GM12878 (cell line): ENCODE results near the gene SLC12A3. TPM values are rescaled to one million over a fixed set of nuclear protein-coding genes. Genes with fewer than 3 reads are reported as not detected.

ENCODE experiments used
- ATAC-seq: fragments of 200-7000 bp; cut with Tn5 transposase; 3 replicates; pipeline ENCODE4 v1.9.1; 2020; ENCODE audit warnings: mild to moderate bottlenecking, moderate library complexity
- BruUV-seq: library from RNA; stranded (reverse); fragments of 400-500 nt; replicated peaks from 2 replicates; lab custom pipeline; 2021; lab: Mats Ljungman, UMichigan
- CTCF ChIA-PET: fragments of 300-600 bp; sonication (Branson Sonifier 250); formaldehyde crosslinking; extraction: SDS; loops from one replicate; lab custom pipeline; 2021; ENCODE audit warnings: inconsistent platforms; lab: Yijun Ruan, JAX
- POLR2A ChIA-PET: fragments of 350-600 bp; formaldehyde crosslinking; extraction: SDS; loops from one replicate; lab custom pipeline; 2021; ENCODE audit warnings: inconsistent platforms; lab: Charles Lee
- RAD21 ChIA-PET: fragments of 300-600 bp; sonication (Branson Sonifier 250); formaldehyde crosslinking; loops from one replicate; lab custom pipeline; 2023; ENCODE audit warnings: antibody characterized with exemption; ENCODE audit not compliant: unreplicated experiment; lab: Charles Lee
- SMC1A ChIA-PET: fragments of 300-600 bp; sonication (Branson Sonifier 250); formaldehyde crosslinking; loops from one replicate; lab custom pipeline; 2023; ENCODE audit not compliant: unreplicated experiment, uncharacterized antibody; lab: Charles Lee
- DNase-seq: peaks from one replicate; pipeline ENCODE4 v3.0.0-alpha.2; 2011; ENCODE audit warnings: low read depth, low spot score
- FAIRE-seq: peaks from 3 replicates; lab custom pipeline; 2011; peaks lifted over from hg19 to GRCh38; lab: Jason Lieb, UNC
- H2AFZ ChIP-seq: 2 replicates; pipeline ENCODE4 v1.6.0; 2011; ENCODE audit warnings: low read depth, low read length, control low read depth; ENCODE audit not compliant: control insufficient read depth
- H3K27ac ChIP-seq: 2 replicates; pipeline ENCODE4 v1.5.1; 2011; ENCODE audit warnings: control low read depth; ENCODE audit not compliant: control insufficient read depth, insufficient read depth
- H3K27me3 ChIP-seq, 2 experiments: replicated peaks in 1 of 2; 2 replicates each; pipeline versions ENCODE4 v1.6.0 to v1.6.1; 2011; ENCODE audit warnings: low read length in 1 of 2; ENCODE audit not compliant: control insufficient read depth in 2 of 2, insufficient read depth in 2 of 2
- H3K36me3 ChIP-seq, 2 experiments: 2 replicates each; pipeline ENCODE4 v1.5.1; 2011; ENCODE audit warnings: low read length in 1 of 2; ENCODE audit not compliant: control insufficient read depth in 2 of 2, insufficient read depth in 2 of 2
- H3K4me1 ChIP-seq: 2 replicates; pipeline ENCODE4 v1.6.1; 2011; ENCODE audit warnings: mild to moderate bottlenecking, low read length, moderate library complexity, mixed read lengths; ENCODE audit not compliant: control insufficient read depth, insufficient read depth
- H3K4me2 ChIP-seq: 2 replicates; pipeline ENCODE4 v1.6.0; 2011; ENCODE audit warnings: control low read depth; ENCODE audit not compliant: control insufficient read depth, insufficient read depth
- H3K4me3 ChIP-seq: fragments of 200-600 bp; sonication (generic); 2 replicates; pipeline ENCODE4 v1.5.1; 2016
- H3K79me2 ChIP-seq: 2 replicates; pipeline ENCODE4 v1.6.0; 2011; ENCODE audit warnings: low read length; ENCODE audit not compliant: control insufficient read depth, insufficient read depth
- H3K9ac ChIP-seq: 2 replicates; pipeline ENCODE4 v1.8.0; 2011; ENCODE audit warnings: low read length, control low read depth, mixed read lengths; ENCODE audit not compliant: control insufficient read depth, insufficient read depth
- H3K9me3 ChIP-seq: replicated peaks from 3 replicates; pipeline ENCODE4 v1.5.1; 2011; ENCODE audit warnings: mild to moderate bottlenecking, low read length; ENCODE audit not compliant: control insufficient read depth, insufficient read depth
- H4K20me1 ChIP-seq: 2 replicates; pipeline ENCODE4 v1.6.0; 2011; ENCODE audit not compliant: control insufficient read depth, insufficient read depth
- CEBPZ ChIP-seq: fragments of 150-350 bp; IDR thresholded peaks from 2 replicates; pipeline ENCODE4 v1.6.1; 2016; ENCODE audit warnings: low read depth, low read length
- EP300 ChIP-seq, 2 experiments: fragments of 150-350 bp in 1 of 2; IDR thresholded peaks; 2 replicates each; pipeline ENCODE4 v1.6.1; 2011 to 2012; ENCODE audit warnings: low read depth in 2 of 2, low read length in 2 of 2, borderline replicate concordance in 1 of 2, improper control_type of control experiment in 1 of 2, inconsistent platforms in 1 of 2; ENCODE audit not compliant: control insufficient read depth in 1 of 2
- ETV6 ChIP-seq, 2 experiments: fragments of 450-650 bp in 1 of 2; IDR thresholded peaks in 1 of 2; conservative IDR thresholded peaks in 1 of 2; 2 replicates each; pipeline ENCODE4 v1.6.1; 2014; ENCODE audit warnings: antibody characterized with exemption in 1 of 2, borderline replicate concordance in 1 of 2, low read depth in 1 of 2, mild to moderate bottlenecking in 1 of 2, moderate library complexity in 1 of 2
- HCFC1 ChIP-seq: fragments of 150-350 bp; IDR thresholded peaks from 2 replicates; pipeline ENCODE4 v1.6.1; 2014; ENCODE audit warnings: low read length
- HDGF ChIP-seq: fragments of 450-650 bp; IDR thresholded peaks from 2 replicates; pipeline ENCODE4 v1.6.1; 2016; ENCODE audit warnings: antibody characterized with exemption
- IKZF1 ChIP-seq: fragments of 450-650 bp; conservative IDR thresholded peaks from 2 replicates; pipeline ENCODE4 v1.6.1; 2017; ENCODE audit warnings: antibody characterized with exemption, mild to moderate bottlenecking
- IKZF2 ChIP-seq, 2 experiments: fragments of 450-650 bp; IDR thresholded peaks; 2 replicates each; pipeline ENCODE4 v1.6.1; 2017; ENCODE audit warnings: mild to moderate bottlenecking in 2 of 2, moderate library complexity in 2 of 2
- MTA2 ChIP-seq: fragments of 450-650 bp; IDR thresholded peaks from 2 replicates; pipeline ENCODE4 v1.6.1; 2016; ENCODE audit warnings: low read depth, mild to moderate bottlenecking, moderate library complexity
- PKNOX1 ChIP-seq: fragments of 450-650 bp; IDR thresholded peaks from 2 replicates; pipeline ENCODE4 v1.6.1; 2016; ENCODE audit warnings: mild to moderate bottlenecking
- POLR2A ChIP-seq: IDR thresholded peaks from 2 replicates; pipeline ENCODE4 v1.6.1; 2011; ENCODE audit warnings: low read depth, mild to moderate bottlenecking, low read length
- RAD51 ChIP-seq: fragments of 450-650 bp; IDR thresholded peaks from 2 replicates; pipeline ENCODE4 v1.6.1; 2016; ENCODE audit warnings: moderate library complexity, mild to moderate bottlenecking, inconsistent platforms
- RB1 ChIP-seq: fragments of 450-650 bp; formaldehyde crosslinking; IDR thresholded peaks from 2 replicates; pipeline ENCODE4 v1.6.1; 2017; ENCODE audit warnings: mild to moderate bottlenecking, borderline replicate concordance
- RELA ChIP-seq: fragments of 450-650 bp; IDR thresholded peaks from 2 replicates; pipeline ENCODE4 v1.8.0; 2014; ENCODE audit warnings: borderline replicate concordance; ENCODE audit not compliant: partially characterized antibody
- RELB ChIP-seq: fragments of 450-650 bp; IDR thresholded peaks from 2 replicates; pipeline ENCODE4 v1.6.1; 2017; ENCODE audit warnings: low read depth, mild to moderate bottlenecking, moderate library complexity
- SPI1 ChIP-seq: IDR thresholded peaks from 2 replicates; pipeline ENCODE4 v1.6.1; 2011; ENCODE audit warnings: low read depth, mild to moderate bottlenecking, low read length, moderate library complexity, borderline replicate concordance; ENCODE audit not compliant: insufficient read depth
- whole genome bisulfite sequencing: methylation state at CpG from one replicate; pipeline ENCODE4 v1.1.6; 2016; ENCODE audit warnings: low lambda C conversion rate; ENCODE audit not compliant: insufficient replicate concordance, insufficient coverage; ENCODE audit errors: missing lambda C conversion rate; 5-methylcytosine and 5-hydroxymethylcytosine counted together
- in situ Hi-C: fragments of 300-500 bp; cut with MboI; formaldehyde crosslinking; loops from 9 replicates; pipeline ENCODE4 v1.14.3; 2018; ENCODE audit warnings: mixed read lengths
- intact Hi-C: fragments of 100-400 bp; cut with micrococcal nuclease; formaldehyde crosslinking; loops from one replicate; pipeline ENCODE4 v1.14.2; 2022; ENCODE audit not compliant: unreplicated experiment
- polyA plus RNA-seq, 11 experiments: library from polyadenylated mRNA; depleted of rRNA in 4 of 11; unstranded in 6 of 11; stranded (reverse) in 5 of 11; fragments of >200 nt; fragmentation: Nextera tagmentation in 4 of 11; fragmentation: Illumina TruSeq in 1 of 11; extraction: Ambion mirVana in 4 of 11; extraction: Trizol in 1 of 11; gene quantifications; 1 replicate in 1 of 11; 2 replicates in 10 of 11; pipeline versions ENCODE4 v1.2.1 to v1.2.3, GENCODE V29; 2011 to 2016; ENCODE audit warnings: inconsistent platforms in 2 of 11, missing spikeins in 2 of 11, low read depth in 1 of 11
- total RNA-seq, 4 experiments: library from RNA; depleted of rRNA in 3 of 4; stranded (reverse); fragments of >200 nt in 3 of 4; fragmentation: Illumina TruSeq in 1 of 4; extraction: Trizol in 1 of 4; gene quantifications; 2 replicates each; pipeline versions ENCODE4 v1.2.1 to v1.2.3, GENCODE V29; 2013 to 2021

SLC12A3 gene
- total and polyA plus RNA-seq, 10 of the 15 experiments (the other 5 are each of a cell fraction or from before 2014, with no cell fraction given) = 0.05 to 6.3 (median 3.1) TPM

DNA sequence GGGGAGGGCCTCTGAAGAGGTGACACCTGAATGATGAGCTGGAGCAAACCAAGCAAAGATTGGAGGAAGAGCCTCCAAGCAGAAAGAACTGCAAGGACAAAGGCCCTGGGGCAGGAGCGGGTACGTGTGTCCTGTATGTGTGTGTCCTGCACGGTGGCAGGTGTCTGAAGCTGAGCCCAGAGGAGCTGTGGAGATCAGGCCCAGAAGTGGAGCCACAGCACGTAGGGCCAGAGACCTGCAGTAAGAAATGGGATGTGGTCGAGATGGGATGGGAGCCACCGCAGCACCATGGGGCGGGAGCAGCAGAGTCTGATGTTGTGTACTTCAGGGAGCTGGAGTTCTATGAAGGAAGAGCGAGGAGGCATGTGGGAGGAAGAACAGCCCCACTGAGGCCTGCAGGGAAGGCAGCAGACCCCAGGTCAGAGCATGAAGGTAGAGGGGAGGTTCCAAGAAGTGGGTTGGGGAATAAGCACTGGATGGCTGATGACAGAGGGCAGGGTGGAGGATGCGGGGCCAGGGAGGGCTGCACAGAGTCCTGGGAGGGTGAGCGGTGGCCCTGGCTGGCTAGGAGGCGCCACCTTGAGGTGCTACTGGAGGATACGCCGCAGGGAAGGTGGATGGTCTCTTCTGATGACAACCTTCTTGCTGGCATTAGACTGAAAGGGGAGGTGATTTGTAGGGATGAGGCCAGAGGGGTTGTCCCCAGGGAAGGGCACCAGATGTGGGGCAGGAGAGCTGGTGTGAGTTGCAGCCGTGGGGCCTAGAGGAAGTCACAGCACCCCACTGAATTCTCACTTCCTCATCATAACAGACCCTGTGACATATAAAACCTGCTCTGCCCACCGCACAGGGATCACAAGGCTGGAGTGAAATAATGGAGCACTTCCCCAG, 86.1 kb downstream of the SLC12A3 start:
- DNase-seq (no peak), FAIRE-seq (no peak), ATAC-seq (peak; percentile 86)
- Histone ChIP-seq H4K20me1 (no peaks in the 10 kb centered on the region), H3K79me2 (no peaks in the 10 kb centered on the region), H3K4me2 (peak overlapping the region; percentile 34; the same call in 1 of the 2 replicates), H3K4me3 (no peak overlapping the region), H3K9ac (no peak overlapping the region), H2AFZ (peak overlapping the region; percentile 12), H3K4me1 (peaks cover 18% of the 10 kb centered on the region), H3K36me3 (no peaks in the 10 kb centered on the region), H3K27ac (no peak overlapping the region), H3K9me3 (no peaks in the 10 kb centered on the region), H3K27me3 (no peaks in the 10 kb centered on the region)
- in situ Hi-C loops = loop anchor here (5.0 kb wide), 1 partner anchor 84 kb away; the partner anchor contains the start of gene SLC12A3
- RAD21 ChIA-PET = interaction anchor here (0.7 to 6.8 kb wide), 28 partner anchors 10 to 249 kb away, joined by 3 to 126 read pairs (median 4); partner anchors contain the start of genes HERPUD1 and SLC12A3
- 23% methylated on average over 15 of the region's 15 CpGs for WGBS
- no TSS peak for BruUV-seq
- SMC1A ChIA-PET = interaction anchor here (0.7 to 5.6 kb wide), 29 partner anchors 9 to 582 kb away, joined by 3 to 86 read pairs (median 4); partner anchors contain the start of genes NUP93 and SLC12A3
- CTCF ChIA-PET = interaction anchor here (0.6 to 6.3 kb wide), 34 partner anchors 7 to 220 kb away, joined by 3 to 247 read pairs (median 5); partner anchors contain the start of genes CETP and SLC12A3
- POLR2A ChIA-PET = interaction anchor here (0.9 to 2.7 kb wide), 9 partner anchors 9 to 85 kb away, joined by 3 to 19 read pairs (median 5); no protein-coding TSS in a partner anchor
- intact Hi-C loops = loop anchor here (1.0 kb wide), 2 partner anchors 84 to 158 kb away; no protein-coding TSS in a partner anchor
- peak; percentile 76 for TF ChIP-seq MTA2
- no peak for TF ChIP-seq CEBPZ
- no peak for TF ChIP-seq RAD51
- 0 out of 4 replicates have a peak, but pooled peaks of 1 of the 2 experiments have one; percentile 64 for TF ChIP-seq EP300 (IDR thresholded peaks at IDR 0.05; ENCODE audit: borderline replicate concordance in 1 of 2, control insufficient read depth in 1 of 2, low read depth in 2 of 2, low read length in 2 of 2)
- no peak for TF ChIP-seq HCFC1
- TF ChIP-seq RB1 = peak; percentile 51; the same call in 1 of the 2 replicates
- no peak for TF ChIP-seq POLR2A
- TF ChIP-seq IKZF2 (IDR thresholded peaks at IDR 0.05) = peak; percentile 89 to 93
- peak; percentile 97 for TF ChIP-seq HDGF
- TF ChIP-seq ETV6 (conservative IDR thresholded peaks at IDR 0.05 in 1 of 2, IDR thresholded peaks at IDR 0.05 in 1 of 2; ENCODE audit: borderline replicate concordance in 1 of 2, low read depth in 1 of 2) = 0 out of 4 replicates have a peak, but pooled peaks of 1 of the 2 experiments have one; percentile 25
- no peak for TF ChIP-seq PKNOX1
- peak; percentile 94 for TF ChIP-seq IKZF1
- peak; percentile 79 for TF ChIP-seq RELB
- peak; percentile 38 for TF ChIP-seq RELA
- peak; percentile 96 for TF ChIP-seq SPI1
